ENCODE measurements around the gene MYBBP1A.

Gene MYBBP1A

DNA sequence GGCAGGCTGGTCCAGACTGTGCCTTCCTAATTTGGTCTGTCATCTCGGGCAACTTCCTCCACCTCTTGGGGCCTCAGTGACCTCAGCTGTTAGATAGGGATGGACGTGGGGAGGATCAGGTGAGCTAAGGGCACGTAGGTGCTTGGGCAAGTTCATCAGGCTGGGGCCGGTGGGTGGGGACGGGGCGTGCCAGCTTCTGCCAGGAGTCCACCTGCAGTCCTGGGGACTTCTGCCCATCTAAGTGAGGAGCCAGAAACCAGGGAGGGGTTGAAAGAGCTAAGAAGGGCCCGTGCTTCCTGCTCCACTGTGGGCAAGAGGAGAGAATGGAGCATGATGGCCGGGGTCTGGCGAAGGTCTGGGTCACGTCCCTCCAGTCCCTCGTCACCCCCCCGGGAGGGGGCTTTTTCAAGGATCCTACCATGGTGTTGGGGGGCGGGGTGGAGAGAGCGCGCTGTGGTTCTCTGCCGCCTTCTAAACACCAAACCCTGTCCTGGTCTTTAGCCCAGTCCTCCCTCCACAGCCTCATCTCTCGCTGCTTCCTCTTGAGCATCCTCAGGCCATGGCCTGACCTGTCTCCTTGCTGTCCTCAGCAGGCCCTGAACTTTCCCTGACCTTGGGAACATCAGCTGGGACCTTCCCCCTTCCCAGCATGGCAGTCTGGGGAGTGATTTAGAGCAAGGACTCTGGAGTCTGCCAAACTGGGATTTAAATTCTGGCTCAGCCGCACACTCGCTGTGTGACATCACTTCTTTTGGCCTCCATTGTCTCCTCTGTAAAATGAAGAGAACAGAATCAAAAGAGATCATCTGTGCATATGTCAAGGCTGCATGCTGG, 34.9 kb downstream of the MYBBP1A start:
- Histone ChIP-seq H3K27me3 (ENCODE audit: low read depth, low read length) (no peaks in the 10 kb centered on the region), H3K4me1 (ENCODE audit: low read length) (peaks cover 22% of the 10 kb centered on the region), H3K27ac (ENCODE audit: low read length) (no peak overlapping the region), H3K9ac (ENCODE audit: low read length) (no peak overlapping the region), H3K9me3 (ENCODE audit: insufficient read depth, low read length) (no peaks in the 10 kb centered on the region), H3K79me2 (ENCODE audit: low read length) (no peaks in the 10 kb centered on the region), H3K4me2 (ENCODE audit: low read length) (no peak overlapping the region), H3K4me3 (ENCODE audit: low read length) (no peak overlapping the region), H2AFZ (ENCODE audit: low read depth, low read length) (no peak overlapping the region), H3K36me3 (replicated peaks; ENCODE audit: low read depth, low read length) (no peaks in the 10 kb centered on the region), H4K20me1 (ENCODE audit: insufficient read depth, low read length) (no peaks in the 10 kb centered on the region)
- TF ChIP-seq EZH2phosphoT487 (IDR thresholded peaks at IDR 0.05; ENCODE audit: low read depth), result no peak
- no peak for TF ChIP-seq CTCF (IDR thresholded peaks at IDR 0.05; ENCODE audit: low read depth, low read length)

- Histone ChIP-seq H3K27me3 (ENCODE audit: low read depth, low read length) (no peaks in the 10 kb centered on the region), H3K4me2 (ENCODE audit: low read length) (no peak overlapping the region), H3K36me3 (replicated peaks; ENCODE audit: low read depth, low read length) (no peaks in the 10 kb centered on the region), H3K9me3 (ENCODE audit: insufficient read depth, low read length) (no peaks in the 10 kb centered on the region), H3K9ac (ENCODE audit: low read length) (peak overlapping the region; percentile 48; the same call in 1 of the 2 replicates), H4K20me1 (ENCODE audit: insufficient read depth, low read length) (no peaks in the 10 kb centered on the region), H3K79me2 (ENCODE audit: low read length) (no peaks in the 10 kb centered on the region), H3K4me1 (ENCODE audit: low read length) (peaks cover 22% of the 10 kb centered on the region), H3K27ac (ENCODE audit: low read length) (no peak overlapping the region), H3K4me3 (ENCODE audit: low read length) (no peak overlapping the region), H2AFZ (ENCODE audit: low read depth, low read length) (no peak overlapping the region)
- TF ChIP-seq EZH2phosphoT487 (IDR thresholded peaks at IDR 0.05; ENCODE audit: low read depth) (no peak), CTCF (IDR thresholded peaks at IDR 0.05; ENCODE audit: low read depth, low read length) (no peak)
Measured at GRCh38 chr17:4519361-4519788, 35.8 kb downstream of the MYBBP1A start.

- H3K4me3 ChIP-seq (ENCODE audit: low read length), result peak overlapping the region; percentile 31; the same call in 1 of the 2 replicates
- peak overlapping the region; percentile 63 for H3K4me2 ChIP-seq (ENCODE audit: low read length)
- H4K20me1 ChIP-seq (ENCODE audit: insufficient read depth, low read length), result no peaks in the 10 kb centered on the region
- no peaks in the 10 kb centered on the region for H3K9me3 ChIP-seq (ENCODE audit: insufficient read depth, low read length)
- H3K27me3 ChIP-seq (ENCODE audit: low read depth, low read length), result no peaks in the 10 kb centered on the region
- H3K79me2 ChIP-seq (ENCODE audit: low read length), result no peaks in the 10 kb centered on the region
- H2AFZ ChIP-seq (ENCODE audit: low read depth, low read length), result peak overlapping the region; percentile 60
- H3K9ac ChIP-seq (ENCODE audit: low read length), result peak overlapping the region; percentile 48; the same call in 1 of the 2 replicates
- no peaks in the 10 kb centered on the region for H3K36me3 ChIP-seq (replicated peaks; ENCODE audit: low read depth, low read length)
- H3K4me1 ChIP-seq (ENCODE audit: low read length), result peaks cover 20% of the 10 kb centered on the region
- no peak for TF ChIP-seq CTCF (IDR thresholded peaks at IDR 0.05; ENCODE audit: low read depth, low read length)
- no peak for TF ChIP-seq EZH2phosphoT487 (IDR thresholded peaks at IDR 0.05; ENCODE audit: low read depth)
- H3K27ac ChIP-seq (ENCODE audit: low read length), result peak overlapping the region; percentile 23; the same call in 1 of the 2 replicates
Measured at GRCh38 chr17:4518901-4519300, 36.3 kb downstream of the MYBBP1A start.

DNA sequence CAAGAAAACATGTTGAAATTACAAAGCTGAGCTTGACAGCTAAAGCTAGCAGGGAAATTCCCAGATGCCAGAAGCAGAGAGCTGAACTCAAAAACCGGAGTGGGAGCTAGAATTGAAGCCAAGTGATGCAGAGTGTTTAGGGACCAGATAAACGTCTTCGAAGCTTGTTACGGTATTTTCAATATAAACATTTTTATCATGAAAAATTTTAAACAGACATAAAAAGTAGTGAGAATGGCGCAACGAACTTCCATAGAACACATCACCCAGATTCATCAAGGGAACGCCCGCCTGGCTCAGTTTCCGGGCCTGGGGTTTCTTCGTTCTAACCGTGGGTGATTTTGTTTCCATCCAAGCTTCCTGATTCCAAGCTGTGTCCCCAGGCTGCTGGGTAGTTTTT, 38.4 kb downstream of the MYBBP1A start:
- H2AFZ ChIP-seq (ENCODE audit: low read depth, low read length), result no peak overlapping the region
- no peak overlapping the region for H3K9ac ChIP-seq (ENCODE audit: low read length)
- no peak overlapping the region for H3K4me3 ChIP-seq (ENCODE audit: low read length)
- H3K9me3 ChIP-seq (ENCODE audit: insufficient read depth, low read length), result no peaks in the 10 kb centered on the region
- no peak overlapping the region for H3K27ac ChIP-seq (ENCODE audit: low read length)
- no peaks in the 10 kb centered on the region for H3K36me3 ChIP-seq (replicated peaks; ENCODE audit: low read depth, low read length)
- H4K20me1 ChIP-seq (ENCODE audit: insufficient read depth, low read length), result no peaks in the 10 kb centered on the region
- H3K4me2 ChIP-seq (ENCODE audit: low read length), result no peak overlapping the region
- no peaks in the 10 kb centered on the region for H3K79me2 ChIP-seq (ENCODE audit: low read length)
- H3K4me1 ChIP-seq (ENCODE audit: low read length), result peaks cover 11% of the 10 kb centered on the region
- TF ChIP-seq CTCF (IDR thresholded peaks at IDR 0.05; ENCODE audit: low read depth, low read length), result no peak
- TF ChIP-seq EZH2phosphoT487 (IDR thresholded peaks at IDR 0.05; ENCODE audit: low read depth), result no peak
- H3K27me3 ChIP-seq (ENCODE audit: low read depth, low read length), result no peaks in the 10 kb centered on the region
